Stimulated activated CD4-positive, alpha-beta T cell treated with anti-CD3 and anti-CD28 coated beads, Interleukin-1b, Interleukin-23, amount 100 ng/mL, for 1 hour (primary cell): ENCODE results near the gene SDR42E2.
"Not testable (repeated sequence)": the region's sequence is repeated elsewhere in the genome, so short reads cannot be mapped to it uniquely, and the experiment has no call there.

ENCODE experiments used
- DNase-seq, 2 donors: peaks; one replicate each; pipeline ENCODE4 v3.0.0-alpha.2; 2020; ENCODE audit warnings: low read depth in 2 of 2

SDR42E2 gene

GRCh38 chr16:22161999-22162655 lies at the start of gene SDR42E2:
Gene SDR42E2 (plus strand): TSS chr16:22162506. CDS start chr16:22165583, 3,077 bp downstream.
- DNase-seq: peak; percentile 0 to 12

- no peak for DNase-seq
These were observed 46.1 kb upstream of the SDR42E2 start for GRCh38 chr16:22116095-22116700.

GRCh38 chr16:22117609-22118008 lies 44.7 kb upstream of the SDR42E2 start:
- no peak for DNase-seq

GRCh38 chr16:22120440-22120839 lies 41.9 kb upstream of the SDR42E2 start:
- DNase-seq: no peak

GRCh38 chr16:22122239-22122638 lies 40.1 kb upstream of the SDR42E2 start:
- no peak for DNase-seq

- no peak for DNase-seq
These were observed 39.2 kb upstream of the SDR42E2 start for GRCh38 chr16:22123146-22123545.

GRCh38 chr16:22123759-22124490 lies 38.4 kb upstream of the SDR42E2 start:
- DNase-seq: no peak

- no peak for DNase-seq
These were observed 37.6 kb upstream of the SDR42E2 start for GRCh38 chr16:22124583-22125284.

- DNase-seq: no peak
These were observed 36.2 kb upstream of the SDR42E2 start for GRCh38 chr16:22126037-22126558.

- not testable (repeated sequence) for DNase-seq
These were observed 33.8 kb upstream of the SDR42E2 start for GRCh38 chr16:22128537-22128936.

- no peak for DNase-seq
These were observed 31.8 kb upstream of the SDR42E2 start for GRCh38 chr16:22130528-22130927.

- no peak for DNase-seq
These were observed 29.5 kb upstream of the SDR42E2 start for GRCh38 chr16:22132801-22133200.

GRCh38 chr16:22138482-22138881 lies 23.8 kb upstream of the SDR42E2 start:
- no peak for DNase-seq

- no peak for DNase-seq
These were observed 23.3 kb upstream of the SDR42E2 start for GRCh38 chr16:22139008-22139407.

- DNase-seq: no peak
These were observed 22.6 kb upstream of the SDR42E2 start for GRCh38 chr16:22139732-22140131.

- no peak for DNase-seq
These were observed 20.5 kb upstream of the SDR42E2 start for GRCh38 chr16:22141767-22142166.

- no peak for DNase-seq
These were observed 17.8 kb upstream of the SDR42E2 start for GRCh38 chr16:22144520-22144919.

GRCh38 chr16:22147853-22148252 lies 14.5 kb upstream of the SDR42E2 start:
- DNase-seq: no peak

- no peak for DNase-seq
These were observed 10.9 kb upstream of the SDR42E2 start for GRCh38 chr16:22151246-22151998.

GRCh38 chr16:22152316-22152715 lies 10.0 kb upstream of the SDR42E2 start:
- no peak for DNase-seq

- DNase-seq: not testable (repeated sequence)
These were observed 9.2 kb upstream of the SDR42E2 start for GRCh38 chr16:22153078-22153477.
